Measurements from ENCODE around the gene NT5DC1.

- TF ChIP-seq CTCF (IDR thresholded peaks at IDR 0.05): no peak
- TF ChIP-seq POLR2A (IDR thresholded peaks at IDR 0.05): no peak
Measured at GRCh38 chr6:116059713-116060571, 40.7 kb upstream of the NT5DC1 start.

Measured in adrenal gland (tissue), 5 donors.